ENCODE results near the gene CCNB3. TPM values are rescaled to one million over a fixed set of nuclear protein-coding genes. Genes with fewer than 3 reads are reported as not detected.

The CCNB3 gene
- total RNA-seq, 1 experiment from 2014 or later = 0.68 TPM

GRCh38 chrX:50343917-50344316 lies 139.4 kb downstream of the CCNB3 start:
- BruUV-seq (replicated peaks) = no TSS peak
- TF ChIP-seq CTCF (IDR thresholded peaks at IDR 0.05; ENCODE audit: unreplicated experiment) = no peak
- H3K9me3 Mint-ChIP-seq (ENCODE audit: unreplicated experiment) = peaks cover 10% of the 10 kb centered on the region
- H3K27ac Mint-ChIP-seq (ENCODE audit: low read depth, unreplicated experiment) = no peak overlapping the region
- intact Hi-C loops (cut with micrococcal nuclease) = no loop called here
- H3K36me3 Mint-ChIP-seq (ENCODE audit: insufficient read depth, unreplicated experiment) = no peaks in the 10 kb centered on the region
- ChIA-PET POLR2A (no interaction called here), CTCF (interaction anchor here (0.6 to 0.7 kb wide), 2 partner anchors 11 to 97 kb away, joined by 3 to 4 read pairs; no protein-coding TSS in a partner anchor)
- peaks cover 65% of the 10 kb centered on the region for H3K27me3 Mint-ChIP-seq (ENCODE audit: insufficient read depth, unreplicated experiment)
- no peak for DNase-seq (ENCODE audit: unreplicated experiment)
- H3K4me3 Mint-ChIP-seq (ENCODE audit: unreplicated experiment) = no peak overlapping the region
- H3K4me1 Mint-ChIP-seq (ENCODE audit: insufficient read depth, unreplicated experiment) = no peaks in the 10 kb centered on the region

GRCh38 chrX:50372966-50373365 lies 168.4 kb downstream of the CCNB3 start:
- intact Hi-C loops (cut with micrococcal nuclease) = no loop called here
- no peak for DNase-seq (ENCODE audit: unreplicated experiment)
- Mint-ChIP-seq H3K27me3 (ENCODE audit: insufficient read depth, unreplicated experiment) (peaks cover 82% of the 10 kb centered on the region), H3K4me3 (ENCODE audit: unreplicated experiment) (no peak overlapping the region), H3K4me1 (ENCODE audit: insufficient read depth, unreplicated experiment) (no peaks in the 10 kb centered on the region), H3K9me3 (ENCODE audit: unreplicated experiment) (peaks cover 15% of the 10 kb centered on the region), H3K36me3 (ENCODE audit: insufficient read depth, unreplicated experiment) (no peaks in the 10 kb centered on the region), H3K27ac (ENCODE audit: low read depth, unreplicated experiment) (no peak overlapping the region)
- TF ChIP-seq CTCF (IDR thresholded peaks at IDR 0.05; ENCODE audit: unreplicated experiment) = no peak
- POLR2A ChIA-PET = no interaction called here
- CTCF ChIA-PET = no interaction called here
- no TSS peak for BruUV-seq (replicated peaks)

- TF ChIP-seq CTCF (IDR thresholded peaks at IDR 0.05; ENCODE audit: unreplicated experiment) = no peak
- no peak overlapping the region for H3K4me3 Mint-ChIP-seq (ENCODE audit: unreplicated experiment)
- H3K4me1 Mint-ChIP-seq (ENCODE audit: insufficient read depth, unreplicated experiment) = no peaks in the 10 kb centered on the region
- BruUV-seq (replicated peaks) = no TSS peak
- no peaks in the 10 kb centered on the region for H3K36me3 Mint-ChIP-seq (ENCODE audit: insufficient read depth, unreplicated experiment)
- peaks cover 76% of the 10 kb centered on the region for H3K27me3 Mint-ChIP-seq (ENCODE audit: insufficient read depth, unreplicated experiment)
- ChIA-PET POLR2A (no interaction called here), CTCF (no interaction called here)
- H3K27ac Mint-ChIP-seq (ENCODE audit: low read depth, unreplicated experiment) = no peak overlapping the region
- intact Hi-C loops (cut with micrococcal nuclease) = no loop called here
- DNase-seq (ENCODE audit: unreplicated experiment) = no peak
- H3K9me3 Mint-ChIP-seq (ENCODE audit: unreplicated experiment) = peaks cover 11% of the 10 kb centered on the region
These were observed 171.1 kb downstream of the CCNB3 start for GRCh38 chrX:50375481-50376267.

GRCh38 chrX:50381729-50382415 lies 177.3 kb downstream of the CCNB3 start:
- POLR2A ChIA-PET = no interaction called here
- CTCF ChIA-PET = interaction anchor here (0.7 kb wide), 1 partner anchor 19 kb away, joined by 3 read pairs; no protein-coding TSS in a partner anchor
- Mint-ChIP-seq H3K27me3 (ENCODE audit: insufficient read depth, unreplicated experiment) (peaks cover 81% of the 10 kb centered on the region), H3K4me3 (ENCODE audit: unreplicated experiment) (no peak overlapping the region), H3K4me1 (ENCODE audit: insufficient read depth, unreplicated experiment) (no peaks in the 10 kb centered on the region), H3K36me3 (ENCODE audit: insufficient read depth, unreplicated experiment) (no peaks in the 10 kb centered on the region), H3K27ac (ENCODE audit: low read depth, unreplicated experiment) (no peak overlapping the region), H3K9me3 (ENCODE audit: unreplicated experiment) (peaks cover 4% of the 10 kb centered on the region)
- DNase-seq (ENCODE audit: unreplicated experiment) = no peak
- intact Hi-C loops (cut with micrococcal nuclease) = no loop called here
- no peak for TF ChIP-seq CTCF (IDR thresholded peaks at IDR 0.05; ENCODE audit: unreplicated experiment)
- BruUV-seq (replicated peaks) = no TSS peak

Measured in MCF 10A (cell line).